ENCODE results near the gene MST1. TPM values are rescaled to one million over a fixed set of nuclear protein-coding genes. Genes with fewer than 3 reads are reported as not detected.

The MST1 gene
- polyA plus RNA-seq, 1 donor: 16.7 TPM

DNA sequence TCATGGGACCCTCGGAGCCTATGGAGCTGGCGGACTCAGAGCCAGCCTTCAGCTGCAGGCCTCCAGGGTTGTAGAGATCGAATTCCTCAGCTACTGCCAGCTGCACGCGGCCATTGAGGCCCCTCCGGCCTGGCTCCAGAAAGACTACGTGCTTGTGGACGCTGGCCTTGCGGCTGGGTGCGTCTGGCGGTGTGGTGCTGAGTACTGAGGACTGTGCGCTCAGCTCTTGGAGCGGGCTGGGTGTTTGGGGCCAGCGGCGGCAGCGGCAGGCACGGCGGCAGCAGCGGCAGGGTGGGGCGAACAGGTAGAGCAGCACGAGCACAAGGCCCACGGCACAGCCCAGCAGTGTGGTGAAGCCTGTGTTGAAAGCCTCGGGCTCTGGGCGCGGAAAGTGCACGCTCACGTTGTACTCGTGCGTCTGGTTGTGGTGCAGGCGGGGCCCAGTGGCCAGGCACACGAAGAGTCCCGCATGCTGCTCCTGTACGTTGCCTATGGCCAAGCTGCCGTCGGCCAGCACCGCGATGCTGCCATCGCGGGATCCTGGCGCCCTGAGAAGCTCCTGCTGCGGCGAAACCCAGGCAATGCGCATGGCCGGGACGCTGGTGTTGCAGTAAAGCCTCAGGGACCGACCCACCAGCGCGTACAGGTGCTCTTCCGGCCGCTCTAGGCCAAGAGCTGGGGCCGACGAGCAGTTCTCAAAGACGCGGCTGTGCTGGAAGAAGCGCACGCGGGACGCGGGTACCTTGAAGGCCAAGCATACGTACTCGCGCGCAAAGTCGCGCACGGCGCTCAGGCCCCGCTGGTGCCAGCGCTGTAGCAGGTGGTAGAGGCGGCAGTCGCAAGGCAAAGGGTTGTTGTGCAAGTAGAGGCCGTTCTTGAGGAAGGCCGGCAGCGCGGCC lies 28.9 kb upstream of the MST1 start:
- no peak for DNase-seq

DNA sequence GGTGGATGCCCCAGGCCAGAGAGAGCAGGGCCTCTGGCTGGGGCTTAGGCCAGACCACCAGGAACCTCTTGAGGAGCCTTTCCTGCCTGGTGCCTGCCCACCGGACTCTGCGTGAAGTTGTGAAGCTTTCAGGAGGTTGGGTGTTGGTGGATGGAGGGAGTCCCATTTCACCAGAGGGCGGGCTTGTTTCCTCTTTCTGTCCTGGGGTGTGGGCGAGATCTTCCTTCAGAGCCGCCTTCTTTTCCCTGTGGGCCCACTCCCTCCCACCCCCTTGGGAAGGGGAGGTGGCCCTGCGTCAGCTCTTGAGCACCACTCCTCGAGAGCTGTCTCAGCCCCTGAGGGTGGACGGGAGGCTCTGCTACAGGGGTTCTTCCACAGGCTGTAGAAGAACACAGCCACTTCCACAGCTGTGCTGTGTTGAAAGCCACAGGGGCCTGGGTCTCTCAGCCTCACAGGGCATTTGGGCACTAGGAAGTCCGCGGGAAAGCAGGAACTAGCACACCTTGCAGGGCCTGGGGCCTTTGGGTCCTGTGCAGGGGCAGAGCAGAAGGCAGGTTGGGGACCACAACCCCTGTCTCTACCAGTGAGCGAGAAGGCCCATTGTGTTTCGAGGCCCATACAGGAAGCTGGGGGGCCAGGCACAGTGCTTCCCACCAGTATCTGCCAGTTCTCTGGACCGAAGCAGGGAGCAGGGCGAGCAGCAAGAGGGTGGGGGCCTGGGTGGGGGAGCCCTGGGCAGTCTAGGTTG lies 28.1 kb upstream of the MST1 start:
- DNase-seq: no peak

DNA sequence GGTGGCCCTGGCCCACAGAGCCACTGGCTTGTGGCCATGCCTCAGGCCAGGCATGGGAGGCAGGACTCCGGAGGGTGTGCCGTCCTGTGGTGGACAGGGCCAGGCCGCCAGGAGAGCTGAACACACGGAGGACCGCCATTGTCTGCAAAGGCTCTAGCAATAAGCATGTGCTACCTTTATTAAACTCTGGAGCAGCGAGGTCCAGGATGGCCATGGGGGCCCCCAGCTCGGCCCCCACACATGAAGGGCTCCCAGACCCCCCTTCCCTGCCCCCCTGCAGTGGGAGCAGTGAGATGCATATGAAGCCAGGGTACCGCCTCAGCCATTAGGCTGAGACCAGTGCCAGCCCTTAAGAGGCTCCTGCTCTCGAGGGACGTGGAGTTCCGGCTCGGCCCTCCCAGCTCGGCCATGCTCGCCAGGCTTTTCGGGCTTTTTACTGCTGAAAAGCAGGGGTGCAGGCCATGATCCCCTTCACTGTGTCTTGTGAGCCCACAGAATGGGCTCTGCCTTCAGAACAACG lies 27.5 kb upstream of the MST1 start:
- DNase-seq: no peak

DNA sequence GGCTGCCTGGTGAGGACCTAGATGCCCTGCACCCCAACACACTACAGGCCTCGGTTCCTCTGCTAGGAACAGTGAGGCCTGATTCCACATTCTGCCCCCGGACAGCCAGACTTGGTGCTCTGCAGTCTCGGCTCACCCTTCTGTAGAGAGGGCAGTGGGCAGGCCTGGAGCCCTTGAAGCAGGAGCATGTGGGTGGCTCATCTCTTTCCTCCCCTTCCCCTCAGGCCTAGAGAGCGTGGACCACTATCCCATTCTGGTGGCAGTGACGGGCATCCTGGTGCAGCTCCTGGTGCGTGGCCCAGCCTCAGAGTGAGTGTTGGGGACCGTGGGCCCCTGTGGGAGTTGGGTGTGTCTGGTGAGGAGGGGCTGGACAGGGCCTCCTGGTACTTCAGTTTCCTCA lies 26.9 kb upstream of the MST1 start:
- no peak for DNase-seq

DNA sequence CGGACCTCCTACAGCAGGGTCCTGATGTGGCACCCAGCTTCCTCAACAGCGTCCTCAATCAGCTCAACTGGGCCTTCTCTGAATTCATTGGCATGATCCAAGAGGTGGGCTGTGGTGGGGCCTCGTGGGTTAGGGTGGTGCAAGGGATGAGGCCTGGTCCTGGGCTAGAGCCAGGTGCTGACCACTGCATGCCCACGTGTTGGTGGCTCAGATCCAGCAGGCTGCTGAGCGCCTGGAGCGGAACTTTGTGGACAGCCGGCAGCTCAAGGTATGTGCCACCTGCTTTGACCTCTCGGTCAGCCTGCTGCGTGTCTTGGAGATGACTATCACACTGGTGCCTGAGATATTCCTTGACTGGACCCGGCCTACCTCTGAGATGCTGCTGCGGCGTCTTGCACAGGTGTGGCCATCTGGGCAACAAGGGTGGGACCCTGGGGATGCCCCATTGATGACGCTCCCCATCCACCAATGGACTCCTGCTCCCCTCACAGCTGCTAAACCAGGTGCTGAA lies 26.4 kb upstream of the MST1 start:
- no peak for DNase-seq

DNA sequence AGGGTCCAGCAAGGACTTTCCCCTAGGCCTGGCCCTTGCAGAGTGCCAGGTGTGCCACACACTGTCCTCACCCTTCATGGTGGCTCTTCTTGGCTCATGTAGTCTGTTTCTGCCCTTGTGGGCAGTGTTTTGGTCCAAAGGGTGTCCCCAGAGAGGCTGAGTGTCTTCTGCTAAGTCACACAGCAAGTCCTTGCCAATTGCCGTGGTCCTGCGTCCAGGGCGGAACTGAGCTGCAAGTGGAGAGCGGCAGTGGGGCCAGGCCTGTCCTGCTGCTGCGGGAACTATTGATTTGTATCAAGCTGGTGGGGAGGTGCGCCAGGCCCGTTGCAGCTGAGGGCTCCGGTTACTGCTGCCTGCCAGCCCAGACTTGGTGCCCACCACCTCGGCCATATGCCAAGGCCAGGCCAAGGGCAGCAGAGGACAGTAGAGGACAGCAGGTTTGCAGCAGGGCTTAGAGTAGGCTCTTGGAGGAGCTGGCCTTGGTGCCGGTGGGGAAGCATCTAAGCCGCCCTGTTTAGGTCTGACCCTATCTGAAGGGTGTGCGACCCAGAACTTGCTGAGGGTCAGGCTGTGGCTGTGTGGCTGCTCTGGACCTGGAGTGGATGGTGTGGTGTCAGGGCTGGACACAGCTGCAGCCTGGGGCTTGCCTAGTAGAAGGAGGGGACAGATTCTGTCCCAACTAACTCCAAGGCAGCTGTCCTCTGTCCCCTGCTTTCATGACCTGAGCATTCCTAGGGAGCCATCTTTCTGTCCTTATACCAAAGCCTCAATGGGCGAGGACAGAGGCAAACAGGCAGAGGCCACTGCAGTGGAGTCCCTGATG lies 25.7 kb upstream of the MST1 start:
- no peak for DNase-seq

DNA sequence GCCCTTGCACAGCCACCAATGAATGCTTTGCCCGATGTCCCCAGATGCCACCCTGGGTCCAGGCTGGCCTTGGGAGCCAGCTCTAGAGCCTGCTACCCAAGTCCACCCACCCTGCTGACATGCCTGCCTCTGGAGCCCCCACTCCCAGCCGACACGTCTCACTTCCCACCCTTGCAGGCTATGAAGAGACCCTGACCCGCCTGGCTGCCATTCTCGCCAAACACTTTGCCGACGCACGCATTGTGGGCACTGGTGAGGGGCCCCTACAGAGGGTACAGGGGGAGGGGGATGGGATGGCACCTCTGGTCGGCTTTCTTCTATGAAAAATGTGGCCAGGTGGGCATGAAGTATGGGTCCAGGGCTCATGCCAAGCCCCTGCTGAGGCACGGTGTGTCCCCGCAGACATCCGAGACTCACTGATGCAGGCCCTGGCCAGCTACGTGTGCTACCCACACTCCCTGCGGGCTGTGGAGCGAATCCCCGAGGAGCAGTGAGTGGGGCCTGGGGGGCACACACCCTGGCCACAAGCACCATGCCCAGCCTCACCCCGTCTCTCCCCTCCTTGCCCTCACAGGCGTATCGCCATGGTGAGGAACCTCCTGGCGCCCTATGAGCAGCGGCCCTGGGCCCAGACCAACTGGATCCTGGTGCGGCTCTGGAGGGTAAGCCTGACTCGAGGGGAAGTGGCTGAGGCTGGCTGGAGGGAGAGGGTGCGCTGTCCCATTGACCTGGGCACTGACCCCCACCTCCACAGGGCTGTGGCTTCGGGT lies 24.2 kb upstream of the MST1 start:
- DNase-seq: no peak

DNA sequence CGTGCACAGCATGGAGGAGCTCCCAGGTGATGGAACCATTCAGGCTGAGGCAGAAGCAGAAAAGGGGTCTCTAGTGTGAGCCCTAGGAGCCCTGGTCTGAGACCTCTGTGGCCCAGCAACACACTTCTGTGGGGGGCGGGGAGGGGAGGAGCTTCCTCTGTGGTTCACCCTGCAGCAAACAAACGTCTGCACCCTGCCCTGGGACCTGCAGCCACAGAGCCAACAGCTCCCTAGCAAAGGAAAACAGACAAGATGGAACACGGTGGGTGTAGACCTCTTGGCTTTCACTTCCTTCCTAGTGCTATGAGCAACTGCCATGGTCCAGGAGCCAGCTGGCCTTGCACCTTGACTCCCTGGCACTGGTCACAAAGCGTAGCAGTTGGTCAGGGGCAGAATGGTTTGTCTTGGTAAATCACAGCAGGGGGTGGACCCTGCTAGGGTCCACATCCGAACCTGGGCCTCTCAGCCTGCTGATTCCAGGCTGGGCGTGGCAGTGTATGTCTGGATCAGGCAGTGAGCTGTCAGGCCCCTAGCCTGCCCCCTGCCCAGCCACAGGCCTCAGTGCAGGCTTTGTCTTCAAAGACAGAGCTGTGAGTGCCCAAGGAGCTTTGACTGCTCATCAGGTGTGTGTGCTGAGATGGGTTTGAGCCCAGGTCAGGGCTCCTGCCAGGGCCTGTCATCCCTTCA lies 23.5 kb upstream of the MST1 start:
- DNase-seq: no peak

DNA sequence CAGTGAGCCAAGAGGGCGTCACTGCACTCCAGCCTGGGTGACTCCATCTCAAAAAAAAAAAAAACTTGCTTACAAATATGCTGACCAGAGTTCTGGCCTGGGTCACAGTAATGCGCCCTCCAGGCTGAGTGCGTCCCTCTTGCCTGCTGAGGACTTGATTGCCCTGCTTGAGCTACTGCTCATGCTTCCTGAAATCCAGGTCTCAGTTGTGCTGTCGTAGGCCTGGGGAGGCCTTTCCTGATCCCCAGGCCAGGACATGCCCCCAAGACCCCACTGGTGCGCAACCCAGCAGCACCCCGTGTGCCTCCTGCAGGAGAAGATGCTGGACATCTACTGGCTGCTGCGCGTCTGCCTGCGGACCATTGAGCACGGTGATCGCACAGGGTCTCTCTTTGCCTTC lies 22.9 kb upstream of the MST1 start:
- DNase-seq: no peak

DNA sequence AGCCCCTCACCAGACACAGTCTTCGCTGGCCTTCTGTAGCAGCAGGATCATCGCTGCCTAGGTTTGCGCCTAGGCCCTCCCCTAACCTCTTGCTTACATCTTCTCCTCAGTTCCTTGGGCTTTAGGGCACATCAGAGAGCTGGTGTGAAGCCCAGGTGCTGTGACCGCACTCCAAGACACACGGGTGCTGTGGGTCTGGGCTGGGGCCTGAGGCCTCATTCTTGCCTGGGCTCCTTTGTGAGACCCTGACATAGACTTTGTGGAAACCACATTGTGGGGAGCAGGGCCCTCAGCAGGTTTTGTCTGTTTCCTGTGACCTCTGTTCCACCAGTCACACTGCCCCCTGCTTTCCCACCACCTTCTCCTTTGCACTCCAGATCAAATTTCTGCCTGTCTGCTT lies 22.2 kb upstream of the MST1 start:
- DNase-seq: no peak

DNA sequence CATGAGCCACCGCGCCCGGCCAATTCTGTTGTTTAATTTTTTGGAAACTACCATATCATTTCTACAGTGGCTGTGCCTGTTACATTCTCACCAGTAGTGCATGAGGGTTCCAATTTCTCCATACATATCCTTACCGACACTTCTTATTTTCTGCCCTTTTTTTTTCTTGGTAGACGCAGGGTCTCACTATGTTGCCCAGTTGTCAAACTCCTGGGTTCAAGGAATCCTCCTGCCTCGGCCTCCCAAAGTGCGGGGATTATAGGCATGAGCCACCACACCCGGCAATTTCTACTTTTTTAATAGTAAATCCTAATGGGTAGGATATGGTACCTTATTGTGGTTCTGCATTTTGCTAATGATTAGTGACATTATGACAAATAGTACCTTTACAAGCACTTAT lies 20.6 kb upstream of the MST1 start:
- no peak for DNase-seq

DNA sequence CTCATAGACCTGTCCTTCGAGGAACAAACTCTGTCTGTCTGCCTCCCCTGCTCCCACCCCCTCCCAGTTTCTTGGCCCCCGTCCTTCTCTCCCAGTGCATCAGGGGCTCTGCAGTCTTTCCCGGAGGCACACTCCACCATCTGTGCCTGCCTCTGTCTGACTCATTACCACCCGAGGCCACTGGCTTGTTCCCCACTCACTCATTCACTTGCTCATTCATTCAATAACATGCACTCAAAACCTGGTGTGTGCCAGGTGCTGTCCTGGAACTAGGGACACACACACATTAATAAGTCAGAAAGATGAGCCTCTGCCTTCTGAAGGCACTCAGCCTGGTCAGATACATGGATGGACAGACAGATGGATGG lies 17.8 kb upstream of the MST1 start:
- DNase-seq: no peak

DNA sequence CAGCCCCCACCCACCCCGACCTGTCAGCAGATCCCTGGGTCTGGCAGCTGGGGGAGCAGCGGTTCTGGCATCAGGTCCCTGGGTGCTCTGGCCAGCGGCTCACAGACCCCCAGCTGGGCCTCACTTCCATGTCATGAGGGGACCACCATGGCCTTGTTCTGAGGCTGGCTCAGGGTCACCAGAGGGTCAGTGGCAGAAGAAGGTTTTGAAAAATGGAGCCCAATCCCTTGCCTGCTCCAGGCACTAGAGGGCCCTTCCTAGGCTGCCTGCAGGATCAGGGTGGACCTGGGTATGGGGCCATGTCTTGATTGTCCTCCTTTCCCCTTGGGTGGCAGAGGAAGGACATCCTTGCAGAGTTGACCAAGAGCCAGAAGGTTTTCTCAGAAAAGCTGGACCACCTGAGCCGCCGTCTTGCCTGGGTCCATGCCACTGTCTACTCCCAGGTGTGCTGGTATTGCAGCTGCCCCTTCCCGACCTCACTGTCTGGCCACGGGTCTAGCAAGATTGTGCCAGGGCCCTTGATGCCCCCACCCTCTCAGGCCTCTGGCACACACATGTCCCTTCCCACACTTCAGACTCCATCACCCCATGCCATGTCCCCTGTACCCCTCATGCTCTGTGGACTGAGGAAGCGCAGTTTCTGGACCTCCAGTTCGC lies 17.3 kb upstream of the MST1 start:
- no peak for DNase-seq

DNA sequence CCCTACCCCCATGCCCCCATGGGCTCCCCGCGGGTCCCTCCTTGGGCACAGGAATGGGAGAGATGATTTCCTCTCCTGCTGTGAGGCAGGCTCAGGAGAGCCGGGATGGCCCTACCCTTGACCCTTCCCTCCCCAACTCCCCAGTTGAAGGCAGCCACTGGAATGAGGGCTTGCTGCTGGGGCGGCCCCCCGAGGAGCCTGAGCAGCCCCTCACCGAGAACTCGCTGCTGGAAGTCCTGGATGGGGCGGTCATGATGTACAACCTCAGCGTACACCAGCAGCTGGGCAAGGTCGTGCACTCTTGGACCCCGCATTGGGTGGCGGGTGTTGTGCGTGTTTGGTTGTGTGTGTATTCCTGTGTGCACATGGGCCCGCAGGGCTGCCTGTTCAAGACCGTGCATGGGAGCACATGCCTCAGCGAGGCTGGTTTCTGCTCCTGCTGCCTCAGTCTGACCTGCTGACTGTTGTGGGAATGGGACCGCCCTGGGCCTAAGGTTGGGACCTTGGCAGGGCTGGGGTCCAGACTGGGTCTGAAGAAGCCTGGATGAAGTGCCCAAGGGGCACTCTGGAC lies 16.2 kb upstream of the MST1 start:
- DNase-seq: no peak

DNA sequence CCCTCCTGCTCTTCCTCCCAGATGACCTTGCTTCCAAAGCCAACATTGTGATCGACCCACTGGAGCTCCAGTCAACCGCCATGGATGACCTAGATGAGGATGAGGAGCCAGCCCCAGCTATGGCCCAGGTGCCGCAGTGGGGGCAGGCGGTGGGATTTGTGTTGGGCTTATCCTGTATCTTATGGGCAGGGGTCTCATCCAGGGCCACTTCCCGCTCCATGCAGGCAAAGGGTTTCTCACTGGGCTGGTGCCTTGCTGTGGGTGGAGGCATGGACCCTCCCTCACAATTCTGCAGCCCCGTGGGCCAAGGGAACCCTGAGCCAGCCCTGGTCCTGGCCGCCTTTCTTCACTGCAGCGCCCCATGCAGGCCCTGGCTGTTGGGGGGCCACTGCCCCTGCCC lies 15.4 kb upstream of the MST1 start:
- DNase-seq: no peak

DNA sequence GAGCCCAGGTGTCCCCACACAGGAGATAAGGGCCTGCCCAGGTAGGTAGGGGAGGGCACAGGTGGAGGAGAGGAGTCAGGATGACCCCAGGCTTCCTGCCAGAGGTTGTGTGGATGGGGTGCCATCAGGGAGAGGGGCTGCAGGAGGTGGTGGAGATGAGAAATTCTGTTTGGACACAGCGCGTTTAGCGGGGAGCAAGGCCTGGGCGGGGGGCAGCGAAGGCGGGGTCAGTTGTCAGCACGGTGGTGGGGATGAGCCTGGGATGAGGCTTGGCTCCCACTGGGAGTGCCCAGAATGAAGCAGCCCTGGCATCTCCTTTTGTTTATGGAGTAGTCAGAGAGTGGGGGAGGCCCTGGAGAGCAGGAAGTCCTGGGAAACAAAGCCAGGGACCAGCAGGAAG lies 14.7 kb upstream of the MST1 start:
- no peak for DNase-seq

DNA sequence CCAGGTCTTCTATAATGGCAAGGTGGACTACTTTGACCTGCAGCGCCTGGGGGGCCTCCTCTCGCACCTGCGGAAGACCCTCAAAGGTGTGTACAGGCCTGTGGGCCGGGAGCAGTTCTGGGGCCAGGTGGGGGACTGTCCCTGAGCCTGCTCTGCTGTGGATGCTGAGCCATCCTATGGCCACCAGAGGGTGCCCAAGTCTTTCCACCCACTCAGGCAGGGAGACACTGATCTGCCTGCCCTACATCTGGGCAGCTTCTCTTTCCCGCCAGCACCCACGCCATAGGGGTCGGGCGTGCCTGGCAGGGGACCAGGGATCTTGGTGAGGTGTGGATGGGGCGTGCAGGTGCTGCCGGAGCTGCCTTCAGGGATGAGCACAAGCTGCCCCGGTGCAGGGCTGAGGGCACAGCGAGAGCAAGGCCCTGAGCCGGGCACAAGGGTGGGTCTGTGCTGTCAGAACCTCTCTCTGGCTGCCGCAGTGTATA lies 14.2 kb upstream of the MST1 start:
- DNase-seq: no peak

DNA sequence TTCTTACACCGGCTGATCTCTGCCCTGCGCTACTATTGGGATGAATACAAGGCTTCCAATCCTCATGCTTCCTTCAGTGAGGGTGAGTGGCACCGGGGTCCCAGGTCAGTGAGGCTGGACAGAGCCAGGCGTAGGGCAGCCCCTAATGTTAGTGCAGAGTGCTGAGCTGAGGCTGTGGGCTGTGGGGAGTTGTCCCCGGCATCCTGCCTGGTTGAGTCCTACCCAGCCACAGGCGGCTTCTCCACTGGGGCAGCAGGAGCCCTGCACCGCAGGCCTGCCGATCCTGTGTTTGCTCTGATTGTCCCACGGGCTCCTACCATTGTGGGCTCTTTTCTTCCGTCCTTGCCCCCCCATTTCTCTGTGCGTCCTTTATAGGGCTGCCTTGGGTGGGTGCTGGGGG lies 13.4 kb upstream of the MST1 start:
- no peak for DNase-seq

DNA sequence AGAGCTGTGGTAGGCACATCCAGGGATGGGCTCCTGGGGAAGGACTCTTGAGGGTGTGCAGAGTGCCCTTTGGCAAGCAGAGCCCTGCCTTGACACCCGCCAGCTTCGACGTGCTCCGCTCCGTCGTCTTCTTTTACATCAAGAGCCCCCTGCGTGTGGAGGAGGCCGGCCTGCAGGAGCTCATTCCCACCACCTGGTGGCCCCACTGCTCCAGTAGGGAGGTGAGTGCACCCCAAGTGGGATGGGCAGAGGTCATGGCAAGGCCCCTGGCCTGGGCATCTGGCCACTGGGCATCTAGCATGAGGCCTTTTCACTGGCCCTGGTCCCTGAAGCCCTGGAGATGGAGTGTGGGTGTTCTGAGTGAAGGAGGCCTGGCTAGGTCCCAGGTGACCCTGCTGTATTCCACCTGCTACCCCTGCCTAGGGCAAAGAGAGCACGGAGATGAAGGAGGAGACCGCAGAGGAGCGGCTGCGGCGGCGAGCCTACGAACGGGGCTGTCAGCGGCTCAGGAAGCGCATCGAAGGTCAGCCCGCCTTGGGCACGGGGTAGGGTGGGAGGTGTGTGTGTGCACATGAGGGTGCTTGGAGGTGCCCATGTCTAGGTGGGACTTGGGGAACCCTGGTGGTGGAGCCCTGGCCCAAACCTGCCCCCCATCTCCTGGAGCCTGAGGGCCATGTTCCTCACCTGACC lies 12.3 kb upstream of the MST1 start:
- DNase-seq: no peak
